ENCODE measurements around the gene IPMK. TPM values are rescaled to one million over a fixed set of nuclear protein-coding genes. Genes with fewer than 3 reads are reported as not detected.

Gene IPMK
- polyA plus RNA-seq, 1 experiment: 3.1 TPM

GRCh38 chr10:58175990-58176900 is 91.4 kb downstream of the IPMK start:
- POLR2A ChIA-PET: no interaction called here
- no peaks in the 10 kb centered on the region for H3K9me3 ChIP-seq (ENCODE audit: control insufficient read depth, insufficient read depth, low read length)
- H3K27me3 ChIP-seq (ENCODE audit: control insufficient read depth, insufficient read depth, low read length): no peaks in the 10 kb centered on the region
- H3K4me3 ChIP-seq (ENCODE audit: low read depth, low read length): no peak overlapping the region
- DNase-seq (ENCODE audit: low read depth, low spot score): no peak
- H3K27ac ChIP-seq (ENCODE audit: low read depth, low read length): no peak overlapping the region
- CTCF ChIA-PET: interaction anchor here (0.8 to 7.4 kb wide), 8 partner anchors 7 to 209 kb away, joined by 3 to 266 read pairs (median 16); partner anchors contain the start of genes CISD1 and TFAM
- TF ChIP-seq, protein P1, sequence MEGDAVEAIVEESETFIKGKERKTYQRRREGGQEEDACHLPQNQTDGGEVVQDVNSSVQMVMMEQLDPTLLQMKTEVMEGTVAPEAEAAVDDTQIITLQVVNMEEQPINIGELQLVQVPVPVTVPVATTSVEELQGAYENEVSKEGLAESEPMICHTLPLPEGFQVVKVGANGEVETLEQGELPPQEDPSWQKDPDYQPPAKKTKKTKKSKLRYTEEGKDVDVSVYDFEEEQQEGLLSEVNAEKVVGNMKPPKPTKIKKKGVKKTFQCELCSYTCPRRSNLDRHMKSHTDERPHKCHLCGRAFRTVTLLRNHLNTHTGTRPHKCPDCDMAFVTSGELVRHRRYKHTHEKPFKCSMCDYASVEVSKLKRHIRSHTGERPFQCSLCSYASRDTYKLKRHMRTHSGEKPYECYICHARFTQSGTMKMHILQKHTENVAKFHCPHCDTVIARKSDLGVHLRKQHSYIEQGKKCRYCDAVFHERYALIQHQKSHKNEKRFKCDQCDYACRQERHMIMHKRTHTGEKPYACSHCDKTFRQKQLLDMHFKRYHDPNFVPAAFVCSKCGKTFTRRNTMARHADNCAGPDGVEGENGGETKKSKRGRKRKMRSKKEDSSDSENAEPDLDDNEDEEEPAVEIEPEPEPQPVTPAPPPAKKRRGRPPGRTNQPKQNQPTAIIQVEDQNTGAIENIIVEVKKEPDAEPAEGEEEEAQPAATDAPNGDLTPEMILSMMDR (IDR thresholded peaks at IDR 0.05; ENCODE audit: low read depth, low read length): no peak

DNA sequence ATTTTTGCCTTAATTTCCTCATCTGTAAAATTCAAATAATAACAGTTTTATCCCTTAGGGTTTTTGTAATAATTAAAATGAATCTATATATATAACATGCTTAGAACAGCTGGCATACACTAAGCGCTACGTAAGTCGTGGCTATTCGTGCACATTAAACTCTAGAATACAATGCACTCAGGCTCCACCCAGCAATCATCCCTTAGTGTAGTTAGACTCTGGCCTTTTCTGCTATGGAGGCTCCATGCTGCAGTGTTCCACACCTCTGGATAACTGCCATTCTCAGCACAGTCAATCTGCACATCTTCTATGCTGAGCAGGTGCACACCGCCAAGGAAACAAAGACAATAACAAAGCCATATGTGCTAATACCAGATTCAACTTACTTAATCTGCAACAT is 92.9 kb downstream of the IPMK start:
- Histone ChIP-seq H3K27me3 (ENCODE audit: control insufficient read depth, insufficient read depth, low read length) (no peaks in the 10 kb centered on the region), H3K9me3 (ENCODE audit: control insufficient read depth, insufficient read depth, low read length) (no peaks in the 10 kb centered on the region), H3K27ac (ENCODE audit: low read depth, low read length) (no peak overlapping the region), H3K4me3 (ENCODE audit: low read depth, low read length) (no peak overlapping the region)
- no peak for DNase-seq (ENCODE audit: low read depth, low spot score)
- TF ChIP-seq, protein P1 (IDR thresholded peaks at IDR 0.05; ENCODE audit: low read depth, low read length): no peak
- ChIA-PET CTCF (interaction anchor here (7.4 kb wide), 1 partner anchor 118 kb away, joined by 266 read pairs; no protein-coding TSS in a partner anchor), POLR2A (no interaction called here)

- ChIA-PET CTCF (interaction anchor here (1.4 to 4.7 kb wide), 3 partner anchors 21 to 126 kb away, joined by 5 to 30 read pairs (median 7); no protein-coding TSS in a partner anchor), POLR2A (no interaction called here)
- DNase-seq (ENCODE audit: low read depth, low spot score): no peak
- H3K4me3 ChIP-seq (ENCODE audit: low read depth, low read length): no peak overlapping the region
- no peak overlapping the region for H3K27ac ChIP-seq (ENCODE audit: low read depth, low read length)
- no peaks in the 10 kb centered on the region for H3K9me3 ChIP-seq (ENCODE audit: control insufficient read depth, insufficient read depth, low read length)
- TF ChIP-seq, protein P1 (IDR thresholded peaks at IDR 0.05; ENCODE audit: low read depth, low read length): no peak
- peaks cover 4% of the 10 kb centered on the region for H3K27me3 ChIP-seq (ENCODE audit: control insufficient read depth, insufficient read depth, low read length)
Observed at GRCh38 chr10:58173391-58173790, 94.3 kb downstream of the IPMK start.

DNA sequence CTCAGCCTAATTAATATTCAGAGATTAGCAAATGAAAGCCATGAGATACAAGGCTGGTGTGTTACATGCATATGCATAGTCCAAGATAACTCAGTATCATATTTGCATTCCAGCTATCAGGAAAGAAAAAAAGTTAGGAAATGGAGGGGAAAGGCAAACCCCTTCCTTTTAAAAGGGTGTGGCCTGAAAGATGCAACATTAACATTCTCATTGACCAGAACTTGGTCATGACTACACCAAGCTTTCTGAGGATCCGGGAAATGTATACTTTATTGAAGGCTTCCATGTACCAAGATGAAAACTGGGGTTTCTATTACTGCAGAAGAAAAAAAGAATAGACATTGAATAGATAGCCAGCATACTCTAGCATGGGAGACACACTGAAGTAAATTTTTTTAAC is 96.5 kb downstream of the IPMK start:
- TF ChIP-seq, protein P1 (IDR thresholded peaks at IDR 0.05; ENCODE audit: low read depth, low read length): no peak
- Histone ChIP-seq H3K27me3 (ENCODE audit: control insufficient read depth, insufficient read depth, low read length) (peaks cover 4% of the 10 kb centered on the region), H3K9me3 (ENCODE audit: control insufficient read depth, insufficient read depth, low read length) (no peaks in the 10 kb centered on the region), H3K27ac (ENCODE audit: low read depth, low read length) (no peak overlapping the region), H3K4me3 (ENCODE audit: low read depth, low read length) (no peak overlapping the region)
- DNase-seq (ENCODE audit: low read depth, low spot score): no peak
- ChIA-PET POLR2A (no interaction called here), CTCF (interaction anchor here (1.6 to 4.7 kb wide), 2 partner anchors 120 to 128 kb away, joined by 7 to 30 read pairs; no protein-coding TSS in a partner anchor)

DNA sequence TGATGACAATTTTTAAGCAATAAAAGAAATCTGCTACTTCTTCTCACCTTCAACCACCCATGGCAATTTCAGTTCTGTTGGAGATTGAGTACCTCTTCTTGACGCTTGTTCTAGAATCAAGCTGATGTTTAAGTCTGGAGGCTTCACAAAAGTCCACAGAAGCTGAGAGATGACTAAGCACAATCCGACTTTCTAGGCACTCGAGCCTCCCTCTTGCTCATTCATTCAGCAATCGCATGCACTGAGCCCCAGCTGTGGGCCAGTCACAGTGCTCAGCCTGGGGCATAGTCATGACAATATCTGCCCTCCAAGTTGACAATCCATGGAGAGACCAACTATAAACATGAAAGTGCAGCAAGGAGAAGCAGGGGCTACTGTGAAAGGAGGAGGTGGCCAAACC is 103.2 kb downstream of the IPMK start:
- no peak overlapping the region for H3K27ac ChIP-seq (ENCODE audit: low read depth, low read length)
- no peak for DNase-seq (ENCODE audit: low read depth, low spot score)
- POLR2A ChIA-PET: no interaction called here
- H3K4me3 ChIP-seq (ENCODE audit: low read depth, low read length): no peak overlapping the region
- H3K9me3 ChIP-seq (ENCODE audit: control insufficient read depth, insufficient read depth, low read length): no peaks in the 10 kb centered on the region
- CTCF ChIA-PET: no interaction called here
- TF ChIP-seq, protein P1 (IDR thresholded peaks at IDR 0.05; ENCODE audit: low read depth, low read length): no peak
- peaks cover 8% of the 10 kb centered on the region for H3K27me3 ChIP-seq (ENCODE audit: control insufficient read depth, insufficient read depth, low read length)
